Stimulated activated CD8-positive, alpha-beta memory T cell treated with anti-CD3 and anti-CD28 coated beads, Interleukin-7, amount 100 ng/mL, for 4 hours (primary cell): ENCODE data around the gene TMEM52.
"Not testable (repeated sequence)": the region's sequence is repeated elsewhere in the genome, so short reads cannot be mapped to it uniquely, and the experiment has no call there.

Experiments used
- DNase-seq, 2 donors: peaks; one replicate each; pipeline ENCODE4 v3.0.0-alpha.2; 2020; ENCODE audit warnings: low read depth in 2 of 2

The TMEM52 gene

GRCh38 chr1:1894354-1895059 is 24.6 kb downstream of the TMEM52 start:
- no peak for DNase-seq

- no peak for DNase-seq
Measured at GRCh38 chr1:1893997-1894353, 25.1 kb downstream of the TMEM52 start.

- DNase-seq = no peak
Measured at GRCh38 chr1:1893291-1893985, 25.6 kb downstream of the TMEM52 start.

- DNase-seq = no peak
Measured at GRCh38 chr1:1892763-1893120, 26.3 kb downstream of the TMEM52 start.

GRCh38 chr1:1892079-1892762 is 26.9 kb downstream of the TMEM52 start:
- DNase-seq = no peak

- DNase-seq = peak; percentile 67 to 81
Measured at GRCh38 chr1:1891349-1892078, 27.6 kb downstream of the TMEM52 start.

GRCh38 chr1:1890506-1891348 is 28.4 kb downstream of the TMEM52 start, which contains the start of gene GNB1:
Gene GNB1 (minus strand): TSS chr1:1891087. CDS start chr1:1825453, 65,634 bp downstream.
- peak; percentile 56 to 84 for DNase-seq

GRCh38 chr1:1889847-1890505 is 29.1 kb downstream of the TMEM52 start:
- DNase-seq = peak in 1 of 2 donors; percentile 45

- no peak for DNase-seq
Measured at GRCh38 chr1:1889090-1889750, 29.9 kb downstream of the TMEM52 start.

- DNase-seq = not testable (repeated sequence)
Measured at GRCh38 chr1:1883890-1884289, 35.2 kb downstream of the TMEM52 start.

GRCh38 chr1:1883092-1883873 is 35.8 kb downstream of the TMEM52 start:
- DNase-seq = no peak

- no peak for DNase-seq
Measured at GRCh38 chr1:1881727-1882126, 37.4 kb downstream of the TMEM52 start.

- DNase-seq = no peak
Measured at GRCh38 chr1:1880617-1881312, 38.3 kb downstream of the TMEM52 start.

GRCh38 chr1:1879942-1880341 is 39.1 kb downstream of the TMEM52 start:
- DNase-seq = no peak

- no peak for DNase-seq
Measured at GRCh38 chr1:1877865-1878436, 41.1 kb downstream of the TMEM52 start.

- no peak for DNase-seq
Measured at GRCh38 chr1:1876335-1876930, 42.6 kb downstream of the TMEM52 start.

- no peak for DNase-seq
Measured at GRCh38 chr1:1875932-1876331, 43.1 kb downstream of the TMEM52 start.

GRCh38 chr1:1874901-1875300 is 44.2 kb downstream of the TMEM52 start:
- DNase-seq = no peak
